ENCODE measurements around the gene NEURL3. TPM values are rescaled to one million over a fixed set of nuclear protein-coding genes. Genes with fewer than 3 reads are reported as not detected.

NEURL3 gene
- total RNA-seq, 4 donors from 2014 or later, result 0.32 to 7.9 (median 7.0) TPM; not detected in 1

DNA sequence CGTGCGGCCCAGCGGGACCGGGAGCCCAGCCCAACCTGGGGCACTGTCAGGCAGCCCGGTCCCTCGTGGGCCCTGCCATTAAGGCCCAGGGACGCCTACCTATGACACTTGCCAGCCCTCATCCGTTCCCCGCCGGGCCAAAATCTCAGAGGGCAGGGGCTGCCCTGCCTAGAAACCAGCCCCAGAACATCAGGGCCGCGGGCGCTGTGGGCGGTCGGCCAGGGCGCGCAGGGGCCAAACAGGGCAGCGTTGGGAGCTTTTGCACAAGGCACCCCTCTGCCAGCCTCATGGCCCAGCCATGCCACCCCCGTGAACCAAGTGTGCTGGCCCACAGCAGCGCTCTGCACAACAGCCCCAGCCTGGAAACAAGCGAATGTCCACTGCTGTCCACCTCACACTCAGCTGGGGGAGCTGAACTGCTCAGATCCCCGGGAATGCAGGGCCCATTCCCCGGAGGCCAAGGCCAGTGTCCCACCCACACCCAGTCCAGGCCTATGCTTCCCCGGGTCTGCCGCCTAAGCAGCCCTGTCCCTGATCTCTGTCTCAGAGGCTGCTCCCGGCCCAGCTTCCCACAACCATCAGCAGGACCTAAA, 3.5 kb upstream of the NEURL3 start:
- no peaks in the 10 kb centered on the region for H3K36me3 ChIP-seq
- H3K27ac ChIP-seq, result no peak overlapping the region
- no peak for DNase-seq
- no peaks in the 10 kb centered on the region for H3K27me3 ChIP-seq
- no peaks in the 10 kb centered on the region for H3K9me3 ChIP-seq
- in situ Hi-C loops (cut with MboI; ENCODE audit: low pct_ligation_motif_present in 1 of 4, low pct_unique_long_range_greater_than_20kb in 1 of 4, low sequenced_read_pairs in 3 of 4) (loop anchor here in 2 of 4 donors (5.0 to 25.0 kb wide), 3 partner anchors 101 to 496 kb away; partner anchors contain the start of gene SNRNP200 (in 1 of the 2)), intact Hi-C loops (cut with DNase I; ENCODE audit: low total_unique reads) (loop anchor here (5.0 kb wide), 2 partner anchors 49 to 101 kb away; no protein-coding TSS in a partner anchor)
- peaks cover 7 to 26% (median 13%) of the 10 kb centered on the region in 4 donors for H3K4me1 ChIP-seq
- TF ChIP-seq EP300 (IDR thresholded peaks at IDR 0.05; ENCODE audit: low read depth) (no peak), POLR2AphosphoS5 (IDR thresholded peaks at IDR 0.05) (no peak), POLR2A (IDR thresholded peaks at IDR 0.05) (no peak), CTCF (IDR thresholded peaks at IDR 0.05) (no peak)
- H3K4me3 ChIP-seq, result peak overlapping the region in 1 of 4 donors; percentile 38
- WGBS, 2 donors (ENCODE audit: low coverage in 1 of 2), result 91% methylated on average over 9 of the region's 26 CpGs; no CpG with 5 or more reads in 1 of the 2 donors

DNA sequence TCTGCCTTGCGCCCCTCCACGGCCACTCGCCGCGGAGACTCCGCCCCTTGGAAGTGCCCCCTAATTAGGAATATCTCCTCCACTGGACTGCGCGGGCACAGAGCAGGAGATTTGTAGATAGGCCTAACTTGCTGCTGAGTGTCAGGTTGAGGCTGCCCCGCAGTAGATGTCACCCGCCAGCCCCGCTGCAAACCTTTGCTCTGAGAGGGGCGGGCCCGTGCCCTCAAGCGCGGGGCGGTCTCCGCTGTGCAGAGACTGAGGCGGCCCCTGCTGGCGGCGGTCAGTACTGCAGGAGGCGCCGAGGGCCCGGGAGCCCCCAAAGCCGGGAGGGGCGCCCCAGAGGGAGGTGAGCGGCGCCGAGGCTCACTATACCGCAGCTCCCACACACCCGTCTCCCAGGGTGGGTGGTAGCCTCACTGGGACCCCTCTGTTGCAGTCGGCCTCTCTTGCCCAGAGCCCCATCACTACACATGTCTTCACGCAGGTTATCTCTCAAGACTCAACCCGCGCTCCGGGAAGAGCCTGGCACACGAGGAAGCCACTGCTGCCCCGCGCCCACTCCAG, 2.9 kb upstream of the NEURL3 start:
- no peaks in the 10 kb centered on the region for H3K36me3 ChIP-seq
- no peaks in the 10 kb centered on the region for H3K27me3 ChIP-seq
- intact Hi-C loops (cut with DNase I; ENCODE audit: low total_unique reads), result loop anchor here (5.0 kb wide), 2 partner anchors 49 to 101 kb away; no protein-coding TSS in a partner anchor
- TF ChIP-seq CTCF (IDR thresholded peaks at IDR 0.05) (peak; percentile 99 to 100 (median 100)), POLR2A (IDR thresholded peaks at IDR 0.05) (no peak), POLR2AphosphoS5 (IDR thresholded peaks at IDR 0.05) (no peak), EP300 (IDR thresholded peaks at IDR 0.05; ENCODE audit: low read depth) (no peak)
- H3K27ac ChIP-seq, result no peak overlapping the region
- in situ Hi-C loops (cut with MboI; ENCODE audit: low pct_ligation_motif_present in 1 of 4, low pct_unique_long_range_greater_than_20kb in 1 of 4, low sequenced_read_pairs in 3 of 4), result loop anchor here in 2 of 4 donors (5.0 to 25.0 kb wide), 3 partner anchors 101 to 496 kb away; partner anchors contain the start of gene SNRNP200 (in 1 of the 2)
- WGBS, 2 donors (ENCODE audit: low coverage in 1 of 2), result 0 to 6% methylated on average over 2 to 27 of the region's 38 CpGs
- H3K4me3 ChIP-seq, result peak overlapping the region in 3 of 4 donors; percentile 13 to 38 (median 21)
- DNase-seq, result peak; percentile 83
- H3K4me1 ChIP-seq, result peaks cover 7 to 30% (median 14%) of the 10 kb centered on the region in 4 donors
- H3K9me3 ChIP-seq, result no peaks in the 10 kb centered on the region

GRCh38 chr2:96506907-96507240, 1.7 kb upstream of the NEURL3 start:
- no peak overlapping the region for H3K4me3 ChIP-seq
- H3K36me3 ChIP-seq, result no peaks in the 10 kb centered on the region
- peaks cover 7 to 36% (median 16%) of the 10 kb centered on the region in 4 donors for H3K4me1 ChIP-seq
- no peaks in the 10 kb centered on the region for H3K9me3 ChIP-seq
- in situ Hi-C loops (cut with MboI; ENCODE audit: low pct_ligation_motif_present in 1 of 4, low pct_unique_long_range_greater_than_20kb in 1 of 4, low sequenced_read_pairs in 3 of 4), result loop anchor here in 2 of 4 donors (5.0 to 25.0 kb wide), 3 partner anchors 100 to 495 kb away; partner anchors contain the start of gene SNRNP200 (in 1 of the 2)
- DNase-seq, result no peak
- H3K27ac ChIP-seq, result no peak overlapping the region
- intact Hi-C loops (cut with DNase I; ENCODE audit: low total_unique reads), result loop anchor here (5.0 kb wide), 2 partner anchors 50 to 100 kb away; no protein-coding TSS in a partner anchor
- H3K27me3 ChIP-seq, result no peaks in the 10 kb centered on the region
- 93 to 94% methylated on average over 5 to 7 of the region's 7 CpGs for WGBS, 2 donors (ENCODE audit: low coverage in 1 of 2)
- TF ChIP-seq POLR2AphosphoS5 (IDR thresholded peaks at IDR 0.05), result no peak
- no peak for TF ChIP-seq CTCF (IDR thresholded peaks at IDR 0.05)
